HG03460 (cell line): ENCODE measurements around the gene SPAG5.
"Not testable (repeated sequence)": the region's sequence is repeated elsewhere in the genome, so short reads cannot be mapped to it uniquely, and the experiment has no call there.

Experiments
- ATAC-seq: cut with Tn5 transposase; IDR thresholded peaks from one replicate; pipeline ENCODE4 v1.9.1; 2021; ENCODE audit not compliant: unreplicated experiment

SPAG5 gene

DNA sequence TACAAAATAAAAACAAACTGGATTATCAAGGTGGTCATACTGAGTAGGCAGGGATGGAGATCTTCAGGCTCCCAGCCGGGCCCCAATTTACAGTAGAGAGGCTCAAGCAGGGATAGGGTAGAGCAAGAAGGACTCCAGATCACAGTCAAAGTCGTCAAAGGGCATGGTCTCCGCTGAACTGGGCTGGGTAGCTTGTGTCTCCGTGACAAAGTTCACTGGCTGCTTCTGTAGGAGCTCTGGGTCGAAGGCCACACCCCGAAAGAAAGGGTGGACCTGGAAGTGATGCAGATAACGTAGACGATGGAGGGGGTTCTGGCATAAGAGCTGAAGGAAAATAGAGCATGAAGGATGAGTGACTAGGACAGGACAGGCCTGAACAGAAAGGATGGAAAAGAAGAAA is 11.6 kb upstream of the SPAG5 start:
- no peak for ATAC-seq

DNA sequence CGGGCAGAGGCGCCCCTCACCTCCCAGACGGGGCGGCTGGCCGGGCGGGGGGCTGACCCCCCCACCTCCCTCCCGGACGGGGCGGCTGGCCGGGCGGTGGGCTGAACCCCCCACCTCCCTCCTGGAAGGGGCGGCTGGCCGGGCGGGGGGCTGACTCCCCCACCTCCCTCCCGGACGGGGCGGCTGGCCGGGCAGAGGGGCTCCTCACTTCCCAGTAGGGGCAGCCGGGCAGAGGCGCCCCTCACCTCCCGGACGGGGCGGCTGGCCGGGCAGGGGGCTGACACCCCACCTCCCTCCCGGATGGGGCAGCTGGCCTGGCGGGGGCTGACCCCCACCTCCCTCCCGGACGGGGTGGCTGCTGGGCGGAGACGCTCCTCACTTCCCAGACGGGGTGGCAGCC is 5.2 kb upstream of the SPAG5 start:
- ATAC-seq = not testable (repeated sequence)

DNA sequence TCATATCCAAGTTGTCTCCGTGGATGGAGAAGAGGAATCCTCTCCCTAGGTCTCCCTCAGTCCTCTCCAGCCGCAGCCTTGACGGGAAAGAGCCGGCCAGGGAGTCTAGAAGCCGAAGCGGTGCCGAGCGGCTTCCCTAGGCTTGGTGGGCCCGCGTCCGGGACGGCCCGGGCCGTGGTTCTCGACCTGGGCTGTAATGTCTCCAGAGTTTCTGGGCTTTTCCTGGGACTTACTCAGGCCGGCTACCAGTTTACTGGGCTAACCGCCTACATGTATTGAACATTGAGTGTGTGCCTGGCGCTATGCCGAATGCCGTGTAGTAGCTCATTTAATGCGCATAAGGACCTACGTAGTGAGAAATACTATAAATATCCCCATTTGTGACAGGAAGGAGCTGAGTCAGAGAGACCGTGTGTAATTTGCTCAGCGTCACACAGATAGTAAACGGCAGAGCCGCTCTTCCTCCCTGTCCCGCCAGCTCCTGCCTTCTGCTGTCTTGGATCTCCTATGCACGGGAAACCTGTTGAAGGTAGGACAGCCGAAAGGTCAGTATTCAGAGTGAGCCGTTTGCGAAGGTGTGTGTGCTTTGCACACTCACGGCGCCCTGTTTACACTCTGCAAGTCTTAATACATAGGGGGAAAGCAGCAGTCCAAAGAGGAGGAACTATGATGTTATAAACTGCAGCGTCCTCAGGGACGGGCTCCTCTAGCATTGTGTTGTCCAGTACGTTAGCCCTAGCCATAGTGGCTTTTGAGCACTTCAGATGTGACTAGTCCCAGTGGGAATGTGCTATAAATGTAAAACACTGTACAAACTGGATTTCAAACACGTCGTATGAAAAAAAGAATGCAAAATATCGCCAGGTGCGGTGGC is 723 bp upstream of the SPAG5 start:
- ATAC-seq = peak; percentile 41

GRCh38 chr17:28598389-28598788 is 436 bp downstream of the SPAG5 start:
- ATAC-seq = no peak

- no peak for ATAC-seq
Measured at GRCh38 chr17:28597606-28598383, 1.0 kb downstream of the SPAG5 start.

- ATAC-seq = no peak
Measured at GRCh38 chr17:28592260-28592659, 6.6 kb downstream of the SPAG5 start.

DNA sequence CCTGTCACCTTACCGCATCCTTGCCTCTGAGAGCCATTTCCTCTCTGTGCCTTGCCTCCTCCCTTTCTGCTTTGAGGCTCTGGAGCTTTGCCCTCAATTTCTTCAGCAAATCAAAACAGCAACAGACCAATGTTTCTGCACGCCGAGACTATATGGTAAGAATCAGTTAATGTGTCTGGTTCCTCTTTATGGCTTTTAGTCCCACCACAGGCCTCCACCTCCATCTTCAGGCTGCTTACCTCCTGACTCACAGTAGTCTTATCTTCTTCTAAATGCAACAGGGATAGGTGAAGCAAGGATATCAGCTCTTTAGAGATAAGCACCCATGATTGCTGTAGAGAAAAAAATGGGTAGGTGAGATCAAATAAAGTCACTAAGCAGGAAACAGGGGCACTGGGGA is 13.0 kb downstream of the SPAG5 start:
- ATAC-seq = no peak

DNA sequence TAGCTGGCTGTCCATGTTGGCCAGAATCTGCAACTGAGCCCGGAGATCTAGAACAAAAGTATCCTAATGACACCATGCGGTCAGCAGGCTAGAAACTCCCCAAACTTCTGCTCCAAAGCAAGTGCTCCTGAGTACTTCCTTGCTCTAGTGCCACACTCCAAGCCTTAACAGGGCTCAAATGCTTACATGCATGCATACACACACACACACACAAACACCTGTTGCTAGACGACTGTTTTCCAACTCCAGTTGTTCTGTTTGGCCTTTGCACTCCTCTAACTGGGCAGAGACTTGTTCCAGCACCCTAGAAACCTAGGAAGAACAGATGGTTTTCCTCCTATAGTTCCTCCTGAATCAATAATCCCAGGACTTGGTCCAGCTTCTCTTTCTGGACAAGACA is 14.4 kb downstream of the SPAG5 start:
- ATAC-seq = no peak

DNA sequence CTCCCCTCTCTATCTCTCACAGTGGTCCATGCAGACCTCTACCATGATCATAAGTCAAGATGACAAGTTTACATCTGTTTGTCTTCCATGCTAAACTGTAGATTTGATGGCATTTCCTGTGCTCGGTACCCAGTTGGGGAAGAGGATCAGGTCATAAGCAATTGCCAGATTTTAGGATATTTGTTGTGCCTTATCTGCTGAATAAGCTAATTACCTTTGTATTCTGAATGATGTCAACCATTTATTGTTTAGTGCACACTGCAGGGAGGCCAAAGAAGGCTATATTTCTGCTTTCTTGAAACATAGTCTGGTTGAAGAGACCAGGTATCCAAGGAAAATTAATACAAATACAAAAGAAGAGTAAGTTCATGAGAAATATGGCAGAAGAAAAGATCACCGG is 16.3 kb downstream of the SPAG5 start:
- no peak for ATAC-seq

- no peak for ATAC-seq
Measured at GRCh38 chr17:28580959-28581358, 17.9 kb downstream of the SPAG5 start.

DNA sequence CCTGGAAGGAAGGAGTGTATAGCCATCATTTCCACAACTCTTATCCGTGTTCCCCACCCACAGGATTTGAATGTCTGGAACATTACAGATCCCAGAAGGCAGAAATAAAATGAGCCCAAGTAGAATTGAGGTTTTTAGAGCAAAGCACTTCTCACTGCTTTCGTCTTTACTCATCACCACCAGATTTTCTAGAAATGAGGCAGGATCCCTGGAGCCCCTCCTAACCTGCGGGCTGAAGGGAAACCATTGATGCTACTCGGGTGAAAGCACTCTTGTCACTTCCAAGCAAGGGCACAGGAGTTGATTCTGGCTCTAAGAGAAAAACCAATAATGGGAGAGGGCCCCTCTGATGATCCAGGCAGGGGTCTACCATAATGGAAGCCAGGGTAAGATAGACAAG is 19.3 kb downstream of the SPAG5 start:
- ATAC-seq = no peak

GRCh38 chr17:28578246-28579195 is 20.3 kb downstream of the SPAG5 start:
- ATAC-seq = no peak

DNA sequence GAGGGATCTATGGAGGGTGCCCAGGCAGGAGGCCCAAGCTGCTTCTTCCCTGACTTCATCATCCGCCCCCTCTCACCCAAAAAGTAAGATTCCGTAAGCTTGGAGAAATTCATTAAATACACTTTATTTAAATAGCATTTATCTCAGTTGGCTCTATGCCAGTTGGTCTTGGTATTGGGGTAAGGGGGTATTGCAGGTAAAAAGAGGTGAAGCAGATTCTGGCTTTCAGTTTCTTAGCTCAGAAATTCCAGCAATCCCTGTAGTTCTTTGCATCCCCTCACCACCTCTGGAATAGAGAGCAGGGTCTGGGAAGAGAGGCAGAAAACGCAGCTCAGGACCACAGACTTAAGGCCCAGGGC is 21.4 kb downstream of the SPAG5 start:
- no peak for ATAC-seq

DNA sequence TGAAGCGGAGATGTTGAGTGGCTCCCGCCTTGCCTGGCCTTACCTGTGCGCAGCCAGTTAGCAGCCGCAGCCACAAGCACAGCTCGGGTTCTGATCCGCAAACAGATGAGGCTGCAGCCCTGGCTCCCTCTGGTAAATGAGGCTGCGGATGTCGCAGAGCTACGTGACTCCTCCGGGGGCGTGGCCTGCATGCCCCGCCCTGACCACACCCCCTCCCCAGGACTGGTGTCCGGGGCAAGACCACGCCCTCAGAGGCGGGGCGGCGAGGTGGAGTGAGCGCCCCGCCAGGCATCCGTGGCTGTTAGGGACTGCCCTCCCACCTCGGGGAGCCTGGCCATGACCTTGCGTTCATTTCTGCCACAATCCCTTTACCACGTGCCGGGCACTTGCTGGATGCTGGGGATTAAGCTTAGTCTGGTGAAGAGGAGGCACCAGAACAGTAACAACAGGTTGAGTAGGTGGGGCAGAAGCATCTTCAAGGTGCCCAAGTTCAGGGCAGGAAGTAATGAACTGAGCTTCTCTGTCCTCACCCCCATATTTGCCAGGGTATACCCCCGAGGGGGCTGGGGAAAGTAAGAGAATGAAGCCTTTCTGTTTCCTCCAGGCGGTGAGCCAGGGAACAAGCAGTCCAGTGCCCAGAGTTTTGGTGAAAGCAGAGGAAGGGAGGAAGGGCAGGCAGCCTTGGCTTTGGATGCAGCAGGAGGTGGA is 21.9 kb downstream of the SPAG5 start, which contains the start of gene ALDOC:
ALDOC (minus strand) TSS at position 138 of the 708 bp plus-strand sequence. CDS start 1,363 bp downstream, outside the sequence.
- peak; percentile 80 for ATAC-seq

DNA sequence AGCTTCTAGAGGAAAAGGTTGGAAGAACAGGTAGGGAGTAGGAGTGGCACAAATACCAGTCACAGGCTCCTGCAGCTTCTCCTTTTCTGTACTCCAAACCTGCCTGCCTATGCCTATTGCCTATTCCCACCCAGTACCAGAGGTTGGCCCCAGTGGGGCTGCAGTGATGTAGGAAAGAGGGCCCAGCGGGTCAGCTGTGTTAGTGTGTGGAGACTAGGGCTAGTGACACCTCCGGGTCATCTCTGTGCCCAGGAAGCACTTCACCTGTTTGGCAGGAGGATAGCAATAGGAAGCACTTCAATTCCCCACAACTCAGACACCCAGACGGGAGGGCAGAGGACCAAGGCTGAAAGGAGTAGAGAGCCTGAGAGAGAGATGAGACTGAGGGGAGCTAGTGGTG is 22.8 kb downstream of the SPAG5 start:
- ATAC-seq = not testable (repeated sequence)

- ATAC-seq = no peak
Measured at GRCh38 chr17:28575126-28575795, 23.6 kb downstream of the SPAG5 start.

DNA sequence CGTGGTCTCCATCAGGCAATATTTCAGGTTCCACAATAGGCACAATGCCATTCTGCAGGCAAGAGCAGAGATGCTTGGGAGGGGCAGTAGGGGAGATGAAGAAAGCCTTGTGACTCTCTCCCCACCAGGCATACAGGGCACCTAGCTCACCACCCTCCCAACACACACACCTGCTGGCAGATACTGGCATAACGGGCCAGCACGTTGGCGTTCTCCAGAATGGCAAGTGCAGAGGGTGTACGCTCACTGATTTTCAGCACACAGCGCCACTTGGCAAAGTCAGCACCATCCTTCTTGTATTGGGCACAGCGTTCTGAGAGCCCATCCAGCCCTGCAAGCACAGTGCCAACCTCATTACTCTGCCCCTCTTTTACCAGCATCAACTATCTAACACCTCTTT is 24.3 kb downstream of the SPAG5 start:
- ATAC-seq = no peak

- ATAC-seq = no peak
Measured at GRCh38 chr17:28573966-28574480, 24.8 kb downstream of the SPAG5 start.

- no peak for ATAC-seq
Measured at GRCh38 chr17:28573521-28573920, 25.3 kb downstream of the SPAG5 start.

DNA sequence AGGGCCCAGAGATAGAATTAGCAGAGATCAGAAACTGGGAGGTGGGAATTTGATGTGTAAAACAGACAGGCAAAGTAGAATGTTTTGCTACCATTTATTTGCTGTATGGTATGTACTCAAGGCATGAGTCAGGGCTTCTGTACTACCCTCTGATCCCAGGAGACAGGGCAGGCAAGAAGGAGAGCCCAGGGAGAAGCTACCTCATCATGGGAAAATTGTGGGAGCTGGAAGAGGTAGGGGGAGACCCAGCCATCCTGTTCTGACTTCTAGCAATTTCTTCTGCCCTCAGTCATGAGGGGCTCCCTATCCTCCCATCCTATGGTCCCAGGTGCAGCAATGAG is 25.8 kb downstream of the SPAG5 start:
- ATAC-seq = no peak
